ENCODE data around the gene NMUR1.

The NMUR1 gene

DNA sequence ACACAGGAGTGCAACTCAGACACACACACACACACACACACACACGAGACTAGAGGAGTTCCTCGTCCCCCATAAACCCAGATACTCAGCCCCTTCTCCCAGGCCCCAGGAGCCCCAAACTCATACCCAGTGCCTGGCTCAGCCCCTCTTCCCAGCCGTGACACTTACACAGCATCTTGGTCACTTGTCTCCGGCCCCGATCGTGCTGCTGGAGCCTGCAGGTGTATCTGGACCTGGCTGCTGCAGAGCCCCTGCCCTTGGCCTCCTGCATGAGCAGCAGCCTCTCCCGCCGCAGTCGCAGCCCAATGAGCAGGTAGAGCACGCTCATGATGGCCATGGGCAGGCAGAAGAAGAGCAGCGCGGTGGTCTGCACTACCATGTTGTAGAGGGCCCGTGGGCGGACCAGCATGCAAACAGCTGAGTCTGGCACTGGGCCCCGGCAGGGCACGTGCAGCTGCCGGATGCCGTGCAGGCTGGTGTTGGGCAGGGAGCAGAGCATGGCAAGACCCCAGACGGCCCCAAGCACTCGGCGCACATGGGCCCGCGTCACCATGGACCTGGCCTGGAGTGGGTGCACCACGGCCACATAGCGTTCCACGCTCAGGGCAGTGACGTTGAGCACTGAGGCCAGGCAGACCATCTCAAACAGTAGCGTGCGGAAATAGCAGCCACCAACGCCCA is 2.1 kb downstream of the NMUR1 start:
- in situ Hi-C loops (cut with MboI; ENCODE audit: low sequenced_read_pairs) = no loop called here

- in situ Hi-C loops (cut with MboI; ENCODE audit: low sequenced_read_pairs) = no loop called here
Observed at GRCh38 chr2:231527091-231527395, 3.2 kb downstream of the NMUR1 start.

- in situ Hi-C loops (cut with MboI; ENCODE audit: low sequenced_read_pairs) = no loop called here
Observed at GRCh38 chr2:231526341-231527090, 3.7 kb downstream of the NMUR1 start.

GRCh38 chr2:231525248-231526163 is 4.7 kb downstream of the NMUR1 start:
- in situ Hi-C loops (cut with MboI; ENCODE audit: low sequenced_read_pairs) = no loop called here

DNA sequence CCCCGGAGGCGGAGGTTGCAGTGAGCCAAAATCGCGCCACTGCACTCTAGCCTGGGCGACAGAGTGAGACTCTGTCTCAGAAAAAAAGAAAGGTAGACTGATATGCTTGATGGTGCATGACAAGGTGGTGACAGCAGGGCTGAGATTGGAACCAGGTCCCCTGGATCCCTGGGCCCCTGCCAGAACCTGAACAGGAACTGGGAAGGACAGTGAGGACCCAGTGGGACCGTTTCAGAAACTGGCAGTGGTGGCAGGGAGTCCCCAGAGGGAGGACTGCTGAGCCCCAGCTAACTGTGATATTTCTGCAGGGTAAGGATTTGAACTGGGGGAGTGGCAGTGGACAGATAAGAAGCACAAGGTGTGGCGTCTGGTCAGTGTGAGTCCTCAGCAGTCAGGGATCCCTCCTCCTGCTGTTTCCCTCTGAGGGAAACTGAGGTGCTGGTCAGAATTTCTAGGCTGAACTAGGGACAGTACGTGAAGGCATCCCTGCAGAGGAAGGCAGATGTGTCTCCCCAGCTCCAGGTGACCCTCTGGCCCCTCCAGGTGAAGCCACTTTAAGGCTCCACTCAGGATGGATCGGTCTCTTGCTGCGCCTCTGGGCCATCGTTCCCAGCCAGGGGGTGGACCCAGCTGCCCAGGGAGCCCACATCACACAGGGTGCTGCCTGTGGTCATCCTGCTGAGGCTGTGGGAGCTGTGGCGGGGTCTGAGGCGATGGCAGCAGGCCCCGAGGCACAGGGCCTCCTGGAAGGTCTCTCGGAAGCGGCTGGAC is 5.6 kb downstream of the NMUR1 start:
- in situ Hi-C loops (cut with MboI; ENCODE audit: low sequenced_read_pairs) = no loop called here

GRCh38 chr2:231523451-231524285 is 6.6 kb downstream of the NMUR1 start:
- in situ Hi-C loops (cut with MboI; ENCODE audit: low sequenced_read_pairs) = no loop called here

GRCh38 chr2:231522418-231523180 is 7.6 kb downstream of the NMUR1 start:
- in situ Hi-C loops (cut with MboI; ENCODE audit: low sequenced_read_pairs) = no loop called here

DNA sequence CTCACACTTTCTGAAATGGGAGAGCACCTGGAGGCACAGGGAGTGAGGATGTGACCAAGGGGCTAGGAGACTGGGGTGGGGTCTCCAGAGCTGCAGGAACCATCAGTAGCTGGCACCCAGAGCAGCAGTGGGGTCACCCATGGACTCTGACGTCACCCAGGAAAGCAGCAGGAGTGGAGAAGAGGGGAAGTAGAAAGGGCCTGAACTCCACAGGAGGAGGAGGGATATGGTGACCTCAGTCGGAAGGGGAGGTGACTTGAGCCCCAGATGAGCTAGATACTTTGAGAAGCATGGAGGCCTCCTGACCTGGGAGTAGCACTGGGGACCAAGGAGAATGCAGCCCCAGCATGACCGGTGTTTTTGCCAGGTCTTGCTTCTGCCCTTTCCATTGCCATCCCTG is 8.8 kb downstream of the NMUR1 start:
- in situ Hi-C loops (cut with MboI; ENCODE audit: low sequenced_read_pairs) = no loop called here

DNA sequence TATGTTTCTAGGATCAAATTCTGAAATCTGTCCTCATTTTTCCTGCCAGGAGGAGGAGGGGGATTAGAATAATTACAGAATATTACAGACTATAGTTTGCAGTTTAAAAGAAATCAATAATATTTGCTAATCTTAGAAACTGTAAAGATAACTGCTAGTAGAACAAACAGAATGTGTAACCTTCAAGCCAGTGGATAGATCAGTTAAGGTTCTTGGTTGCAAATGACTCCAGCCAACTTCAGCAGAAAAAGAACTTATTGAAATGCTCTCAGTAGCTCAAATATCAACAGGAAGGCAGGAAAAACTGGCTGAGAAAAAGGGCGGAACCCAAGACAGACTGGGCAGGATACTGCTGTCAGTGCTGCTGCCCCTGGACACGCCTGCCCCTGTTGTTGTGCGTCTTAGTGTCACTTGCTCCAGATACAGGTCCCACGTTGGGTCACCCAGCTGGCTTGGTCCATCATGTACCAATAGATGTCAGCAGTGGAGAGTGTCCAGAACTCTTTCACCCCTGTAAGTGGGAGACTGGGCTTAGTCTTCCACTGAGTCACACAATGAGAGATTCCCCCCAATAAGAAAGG is 10.2 kb downstream of the NMUR1 start:
- in situ Hi-C loops (cut with MboI; ENCODE audit: low sequenced_read_pairs) = no loop called here

GRCh38 chr2:231518771-231519170 is 11.5 kb downstream of the NMUR1 start:
- in situ Hi-C loops (cut with MboI; ENCODE audit: low sequenced_read_pairs) = no loop called here

GRCh38 chr2:231515603-231516002 is 14.6 kb downstream of the NMUR1 start:
- in situ Hi-C loops (cut with MboI; ENCODE audit: low sequenced_read_pairs) = no loop called here

- in situ Hi-C loops (cut with MboI; ENCODE audit: low sequenced_read_pairs) = no loop called here
Observed at GRCh38 chr2:231514951-231515297, 15.3 kb downstream of the NMUR1 start.

DNA sequence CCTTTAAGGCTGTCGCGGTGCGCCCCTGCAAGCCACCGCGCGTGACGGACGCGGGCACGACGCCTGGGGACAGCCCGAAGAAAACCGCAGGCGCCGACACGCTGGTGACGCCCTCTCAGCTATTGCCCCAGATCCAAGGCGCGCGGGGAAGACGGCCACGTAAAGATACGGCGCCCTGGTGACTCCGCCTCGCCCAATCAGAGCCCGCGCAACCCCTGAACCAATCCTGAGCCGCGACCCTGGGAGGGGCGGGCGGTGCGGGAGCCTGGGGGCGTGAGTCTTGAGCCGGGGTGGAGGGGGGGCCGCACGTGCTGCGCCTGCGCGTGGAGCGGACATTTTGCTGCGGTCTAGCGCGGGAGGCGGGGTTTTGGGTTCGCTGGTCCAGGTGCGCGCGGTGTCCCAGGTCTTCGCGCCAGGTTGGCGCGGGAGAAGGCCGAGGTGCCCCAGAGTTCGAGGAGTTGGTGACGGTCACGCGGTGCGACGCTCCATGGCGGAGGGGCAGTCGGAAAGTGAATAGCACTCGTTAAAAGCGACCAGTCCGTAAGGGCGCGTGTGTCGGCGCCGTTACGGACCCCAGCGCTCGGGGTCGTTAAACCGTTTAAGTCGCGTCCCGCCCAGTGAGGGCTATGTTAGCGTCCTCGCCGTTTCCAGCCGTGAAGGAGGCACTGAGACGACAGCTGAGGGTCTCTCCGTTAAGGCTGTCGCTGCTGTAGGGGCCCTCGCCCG is 15.9 kb downstream of the NMUR1 start:
- in situ Hi-C loops (cut with MboI; ENCODE audit: low sequenced_read_pairs) = no loop called here

GRCh38 chr2:231513746-231514224 is 16.5 kb downstream of the NMUR1 start:
- in situ Hi-C loops (cut with MboI; ENCODE audit: low sequenced_read_pairs) = no loop called here

GRCh38 chr2:231512222-231512621 is 18.0 kb downstream of the NMUR1 start:
- in situ Hi-C loops (cut with MboI; ENCODE audit: low sequenced_read_pairs) = no loop called here

- in situ Hi-C loops (cut with MboI; ENCODE audit: low sequenced_read_pairs) = no loop called here
Observed at GRCh38 chr2:231503766-231504165, 26.5 kb downstream of the NMUR1 start.

- in situ Hi-C loops (cut with MboI; ENCODE audit: low sequenced_read_pairs) = no loop called here
Observed at GRCh38 chr2:231502596-231502995, 27.6 kb downstream of the NMUR1 start.

GRCh38 chr2:231497651-231498050 is 32.6 kb downstream of the NMUR1 start:
- in situ Hi-C loops (cut with MboI; ENCODE audit: low sequenced_read_pairs) = no loop called here
